ENCODE data around the gene MAPK9.
A peak's percentile ranks its signal among the peaks of the same experiment; 100 is the strongest.

MAPK9 gene

DNA sequence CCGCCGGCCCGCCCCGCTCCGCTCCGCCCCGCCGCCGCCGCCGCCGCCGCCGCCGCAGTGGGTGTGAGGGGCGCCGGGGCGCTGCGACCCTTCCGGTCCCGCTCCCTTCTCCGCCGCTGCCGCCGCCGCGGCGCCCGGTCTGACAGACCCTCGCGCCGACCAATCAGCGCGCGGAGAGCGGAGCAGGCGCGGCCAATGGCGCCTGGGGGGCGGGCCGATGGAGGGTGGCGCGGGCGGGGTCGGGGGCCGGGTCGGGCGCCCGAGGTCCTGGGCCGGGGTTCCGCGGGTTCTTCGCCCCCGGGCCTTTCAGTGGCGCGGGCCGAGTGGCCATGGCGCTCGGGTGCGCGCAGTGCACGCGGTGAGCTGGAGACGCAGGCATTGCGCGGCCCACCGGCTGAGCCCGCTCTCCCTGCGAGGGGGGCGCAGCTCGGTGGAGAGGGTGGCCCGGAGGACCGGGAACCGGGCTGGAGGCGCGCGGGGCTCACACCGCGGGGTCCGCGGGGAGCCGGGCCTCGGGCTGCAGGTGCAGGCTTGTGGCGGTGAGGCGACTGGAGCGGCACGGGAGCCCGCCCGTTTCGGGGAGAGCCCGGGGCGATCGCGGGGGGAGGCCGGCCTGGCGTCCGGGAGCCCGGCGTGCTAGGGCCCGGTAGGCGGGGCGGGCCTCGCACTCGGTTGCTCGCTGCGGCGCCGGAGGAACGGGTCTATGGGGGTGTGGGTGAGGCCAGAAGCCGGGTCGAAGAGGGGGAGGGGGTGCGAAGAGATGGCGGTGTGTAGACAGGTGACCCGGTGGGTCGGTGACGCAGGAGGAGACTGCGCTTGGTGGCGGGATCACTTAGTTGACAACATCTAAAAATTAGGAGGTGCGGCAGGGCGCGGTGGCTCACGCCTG, at the start of gene MAPK9:
Gene MAPK9, minus strand, starts transcription at position 141 of the 889 bp plus-strand sequence. CDS start 11,522 bp downstream, outside the sequence.
- peak; percentile 70 for DNase-seq (ENCODE audit: low read depth)

DNA sequence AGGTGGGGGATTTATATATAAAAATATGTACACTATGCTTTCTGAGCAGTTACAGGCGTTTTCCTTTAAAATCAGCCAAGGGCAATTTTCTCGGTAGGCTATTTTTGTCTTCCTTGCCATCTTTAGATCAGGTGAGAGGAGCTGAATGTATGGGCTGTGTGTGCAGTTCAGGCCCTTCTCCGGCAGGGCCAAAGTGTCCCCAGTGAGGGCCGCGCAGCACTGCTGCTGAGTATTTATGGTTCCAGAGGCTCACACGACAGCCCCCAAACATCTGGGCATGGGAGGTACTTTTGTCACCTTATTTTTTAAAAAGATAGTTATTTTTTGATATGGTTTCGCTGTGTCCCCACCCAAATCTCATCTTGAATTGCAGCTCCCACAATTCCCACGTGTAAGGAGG, 49.7 kb upstream of the MAPK9 start:
- DNase-seq (ENCODE audit: low read depth) = no peak

DNA sequence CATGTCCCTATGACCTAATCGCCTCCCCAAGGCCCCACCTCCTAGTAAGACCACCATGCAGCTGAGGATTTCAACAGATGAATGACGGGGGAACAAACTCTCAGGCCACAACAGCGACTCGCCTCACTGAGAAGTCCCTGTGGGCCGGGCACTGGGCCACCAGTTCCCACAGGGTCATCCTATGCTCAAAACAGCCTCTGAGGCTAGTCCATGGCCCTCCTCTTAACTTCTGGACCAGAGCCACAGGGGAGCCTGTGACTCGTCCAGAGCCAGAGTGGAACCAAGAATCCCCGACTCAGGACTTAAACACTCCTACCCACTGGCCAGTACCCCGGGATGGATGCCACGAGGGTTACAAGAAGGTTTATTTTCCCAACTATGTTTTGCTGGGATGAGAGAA, 49.0 kb upstream of the MAPK9 start:
- DNase-seq (ENCODE audit: low read depth) = no peak

DNA sequence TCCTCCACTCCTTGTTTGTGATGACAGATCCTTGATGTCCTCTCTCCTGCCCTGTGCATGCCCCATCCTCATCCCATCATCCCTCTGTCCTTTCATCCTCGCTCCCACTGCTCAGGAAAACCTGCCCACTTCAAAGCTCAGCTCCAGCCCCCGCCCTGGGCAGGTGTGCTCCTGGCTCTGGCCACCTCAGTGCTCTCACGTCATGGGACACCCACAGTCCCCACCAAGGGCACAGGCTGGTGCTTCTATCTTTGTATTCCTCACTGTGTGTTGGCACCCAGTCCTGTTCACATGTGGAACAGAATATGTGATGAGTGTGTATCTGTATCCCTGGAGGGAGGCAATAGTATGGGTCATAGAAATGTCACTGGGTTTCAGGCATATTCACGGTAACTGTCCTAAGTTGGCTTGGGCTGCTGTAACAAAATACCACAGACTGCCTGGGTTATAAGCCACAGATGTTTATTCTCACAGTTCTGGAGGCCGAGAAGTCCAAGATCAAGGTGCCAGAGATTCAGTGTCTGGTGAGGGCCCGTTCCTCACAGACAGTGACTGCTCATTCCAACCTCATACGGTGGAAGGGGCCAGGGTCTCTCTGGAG, 47.8 kb upstream of the MAPK9 start:
- DNase-seq (ENCODE audit: low read depth) = no peak

DNA sequence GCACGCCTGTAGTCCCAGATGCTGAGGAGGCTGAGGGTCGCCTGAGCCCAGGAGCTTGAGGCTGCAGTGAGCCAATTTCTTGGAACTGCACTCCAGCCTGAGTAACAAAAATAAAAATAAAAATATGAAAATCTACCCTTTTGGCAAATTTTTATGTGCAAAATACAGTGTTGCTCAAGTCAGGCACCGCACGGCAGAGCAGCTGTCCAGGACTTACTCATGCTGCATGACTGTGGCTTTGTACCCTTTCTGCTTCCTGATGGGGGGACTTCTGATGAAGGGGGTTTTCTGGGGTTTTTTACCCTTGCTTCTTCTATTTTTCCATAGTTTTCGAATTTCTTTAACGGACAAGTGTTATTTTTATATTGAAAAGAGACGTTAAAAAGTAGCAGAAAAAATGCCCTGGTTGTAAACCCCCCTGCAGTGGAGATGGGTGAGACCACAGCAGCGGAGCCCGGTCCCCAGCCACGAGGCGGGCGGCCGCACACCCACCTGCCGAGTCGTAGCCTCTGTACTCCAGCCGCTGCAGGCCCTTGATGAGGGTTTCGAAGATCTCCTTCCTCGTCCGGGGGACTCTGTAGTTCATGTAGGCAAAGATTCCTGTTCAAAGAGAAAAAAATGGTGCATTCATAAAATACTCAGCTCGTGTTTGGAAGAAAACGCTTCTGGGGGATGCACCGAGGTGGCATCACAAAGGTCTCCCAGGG, 46.3 kb upstream of the MAPK9 start:
- no peak for DNase-seq (ENCODE audit: low read depth)

- no peak for DNase-seq (ENCODE audit: low read depth)
These were observed 44.5 kb upstream of the MAPK9 start for GRCh38 chr5:180336234-180337020.

DNA sequence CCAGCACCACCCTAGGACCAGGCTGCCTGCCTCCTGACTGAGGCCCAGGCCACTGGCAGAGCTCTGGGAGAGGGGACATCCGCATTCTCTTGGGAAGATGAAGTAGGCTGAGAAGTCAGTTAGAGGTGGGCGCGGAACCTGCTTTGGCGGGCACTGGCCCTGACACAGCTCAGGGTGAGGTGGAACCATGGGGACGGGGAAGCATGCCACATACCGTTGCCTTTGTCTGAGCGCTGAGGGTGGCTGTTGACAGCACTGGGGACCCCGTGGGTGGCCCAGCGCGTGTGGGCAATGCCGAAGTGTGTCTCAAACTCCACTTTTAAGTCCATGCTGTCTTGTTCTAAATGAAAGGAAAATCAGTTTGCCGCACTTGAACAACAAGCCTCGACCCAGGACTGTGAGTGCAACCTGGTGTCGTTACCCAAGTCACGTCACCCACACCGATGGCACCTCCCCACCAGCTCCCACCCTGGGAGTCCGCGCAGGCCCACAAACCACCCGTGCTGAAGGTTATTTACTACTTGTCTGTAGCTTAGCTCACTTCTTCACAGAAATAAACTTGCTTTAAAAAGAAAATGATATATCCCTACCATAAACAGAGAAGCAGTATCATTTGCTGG, 43.8 kb upstream of the MAPK9 start:
- DNase-seq (ENCODE audit: low read depth) = no peak

GRCh38 chr5:180334751-180335613, 43.1 kb upstream of the MAPK9 start:
- no peak for DNase-seq (ENCODE audit: low read depth)

GRCh38 chr5:180334176-180334575, 42.3 kb upstream of the MAPK9 start:
- no peak for DNase-seq (ENCODE audit: low read depth)

DNA sequence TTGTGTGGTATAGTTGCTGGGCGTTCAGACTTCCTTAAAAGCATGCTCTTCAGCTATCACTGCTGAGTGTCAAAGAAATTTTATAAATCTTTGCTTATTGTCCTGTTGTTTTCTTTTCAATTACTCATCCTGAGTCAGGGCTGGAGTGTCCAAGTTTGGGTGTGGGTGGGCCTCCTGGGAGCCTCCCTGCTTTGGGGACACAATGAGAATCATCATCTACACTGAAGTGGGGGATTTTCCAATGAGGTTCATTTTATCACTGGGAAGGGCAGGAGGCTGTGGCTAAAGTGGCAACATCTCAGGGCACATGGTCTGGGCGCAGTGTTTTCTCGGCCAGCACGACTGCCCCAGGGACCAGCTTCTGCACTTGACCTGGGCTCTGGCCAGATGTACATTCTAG, 41.8 kb upstream of the MAPK9 start:
- DNase-seq (ENCODE audit: low read depth) = no peak

DNA sequence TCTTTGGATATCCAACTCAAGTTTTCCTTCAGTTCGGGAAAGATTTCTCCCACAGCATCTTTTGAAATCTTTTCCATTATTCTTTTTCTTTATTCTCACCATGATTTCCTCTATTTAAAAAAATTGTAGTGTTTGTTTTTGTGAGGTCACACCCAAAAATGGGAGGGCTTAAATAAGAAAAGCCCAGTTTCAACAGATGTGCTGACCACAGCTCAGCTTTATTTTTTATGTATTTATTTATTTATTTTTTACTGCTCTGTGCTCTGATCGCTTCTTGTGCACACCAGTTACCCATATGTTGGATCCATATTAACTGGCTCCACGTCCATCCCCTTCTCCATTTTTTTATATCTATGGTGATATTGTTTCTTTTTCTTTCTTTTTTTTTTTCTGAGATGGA, 41.0 kb upstream of the MAPK9 start:
- no peak for DNase-seq (ENCODE audit: low read depth)

DNA sequence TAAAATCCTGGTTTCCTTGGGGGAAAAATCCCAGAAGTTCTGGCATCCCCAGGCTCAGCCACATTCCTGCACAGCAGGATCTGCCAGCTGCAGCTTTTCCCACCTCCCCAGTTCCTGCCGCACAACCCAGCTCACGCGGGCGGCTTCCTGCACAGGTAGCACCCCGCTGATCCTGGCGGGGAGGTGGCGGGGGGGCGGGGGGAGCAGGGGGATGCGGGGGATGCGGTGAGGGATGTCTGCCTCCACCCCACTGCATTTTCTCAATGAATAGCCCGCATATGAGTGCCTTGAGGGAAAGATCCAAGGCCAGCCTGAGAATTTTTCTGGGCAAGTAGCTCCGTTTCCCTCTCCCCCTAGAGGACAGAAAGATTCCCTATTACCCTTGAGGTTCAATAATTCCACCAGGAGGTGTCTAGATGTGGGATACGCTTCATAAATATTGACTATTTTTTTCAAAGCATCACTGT, 40.2 kb upstream of the MAPK9 start:
- no peak for DNase-seq (ENCODE audit: low read depth)

DNA sequence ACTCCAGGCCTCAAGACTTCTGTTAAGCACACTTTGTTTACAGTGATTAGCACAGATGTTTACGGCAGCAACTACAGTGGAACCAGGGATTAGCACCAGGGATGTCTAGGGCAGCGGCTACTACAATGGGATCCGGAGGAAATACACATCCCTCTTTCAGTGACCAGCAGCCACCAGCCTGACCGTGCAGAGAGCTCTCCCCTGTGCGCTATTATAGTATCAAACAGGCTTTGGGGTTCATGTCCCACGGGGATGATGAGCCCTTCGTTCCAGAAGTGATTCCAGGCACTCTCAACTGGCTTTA, 39.7 kb upstream of the MAPK9 start:
- no peak for DNase-seq (ENCODE audit: low read depth)

GRCh38 chr5:180330810-180331646, 39.1 kb upstream of the MAPK9 start:
- no peak for DNase-seq (ENCODE audit: low read depth)

- DNase-seq (ENCODE audit: low read depth) = no peak
These were observed 38.4 kb upstream of the MAPK9 start for GRCh38 chr5:180330270-180330648.

GRCh38 chr5:180329606-180330269, 37.9 kb upstream of the MAPK9 start:
- no peak for DNase-seq (ENCODE audit: low read depth)

DNA sequence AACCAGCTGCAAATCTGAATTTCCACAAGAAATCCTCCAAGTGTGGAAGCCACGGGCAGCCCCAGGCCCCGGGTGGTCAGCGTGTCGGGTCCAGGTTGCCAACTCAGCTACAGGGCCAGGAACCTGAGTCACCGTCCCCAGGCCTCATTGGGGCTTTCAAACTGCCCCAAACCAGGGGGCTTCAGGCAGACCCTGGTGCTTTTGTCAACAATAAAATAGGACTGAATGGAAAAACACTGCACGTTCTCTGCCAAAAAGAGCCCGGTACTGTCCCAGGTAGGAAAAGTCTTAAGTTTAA, 37.2 kb upstream of the MAPK9 start:
- DNase-seq (ENCODE audit: low read depth) = no peak

DNA sequence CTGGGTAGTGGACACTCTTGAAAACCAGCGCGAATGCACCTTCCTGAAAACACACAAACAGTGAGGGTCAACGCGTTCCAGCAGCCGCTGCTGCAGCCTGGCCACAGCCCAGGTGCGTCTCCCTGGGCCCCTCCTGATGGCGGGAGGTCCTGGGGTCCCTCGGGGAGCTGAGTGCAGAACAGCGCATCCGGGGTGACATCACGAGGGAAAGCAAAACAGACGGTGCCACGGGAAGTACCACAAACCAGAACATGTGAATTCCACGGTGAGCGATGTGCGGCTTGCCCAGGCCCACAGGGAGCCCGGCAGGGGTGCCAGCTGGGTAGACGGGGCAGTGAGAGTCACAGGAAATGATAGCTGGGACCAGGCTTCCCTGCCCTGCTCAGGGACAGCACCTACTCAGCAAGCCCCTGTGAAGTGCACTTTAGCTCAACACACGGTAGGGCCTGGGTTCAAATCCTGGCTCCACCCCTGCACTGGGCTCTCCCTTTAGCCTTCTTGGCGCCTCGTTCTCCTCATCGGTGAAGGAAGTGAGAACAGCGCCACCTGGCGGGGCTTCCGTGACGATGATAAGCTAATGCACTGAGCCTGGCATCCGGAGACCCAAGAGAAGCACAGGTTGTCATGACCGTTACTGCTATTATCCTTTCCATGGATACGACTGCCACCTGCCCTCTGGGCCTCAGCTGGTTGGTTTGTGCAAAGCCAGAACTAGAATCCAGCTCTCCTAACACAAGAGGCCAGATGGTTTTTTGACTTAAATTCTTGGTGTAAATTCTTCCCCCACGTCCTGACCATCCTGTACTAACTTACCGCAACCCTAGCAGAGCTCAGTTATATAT, 36.6 kb upstream of the MAPK9 start:
- DNase-seq (ENCODE audit: low read depth) = peak; percentile 78
